NCI-H748 treated with DMSO at 0.1 percent for 48 hours (cell line): ENCODE measurements around the gene RPS27L.

Source experiments
- DNase-seq: peaks from one replicate; lab custom pipeline; 2025; lab: John Stamatoyannopoulos, UW

Gene RPS27L

GRCh38 chr15:63188247-63188925 is 31.1 kb upstream of the RPS27L start:
- DNase-seq, result no peak

- no peak for DNase-seq
Measured at GRCh38 chr15:63187589-63188226, 30.4 kb upstream of the RPS27L start.

GRCh38 chr15:63186065-63186464 is 28.8 kb upstream of the RPS27L start:
- no peak for DNase-seq

- DNase-seq, result no peak
Measured at GRCh38 chr15:63185206-63185605, 27.9 kb upstream of the RPS27L start.

GRCh38 chr15:63181648-63182047 is 24.4 kb upstream of the RPS27L start:
- no peak for DNase-seq

- no peak for DNase-seq
Measured at GRCh38 chr15:63180746-63181145, 23.5 kb upstream of the RPS27L start.

GRCh38 chr15:63178034-63178433 is 20.8 kb upstream of the RPS27L start:
- no peak for DNase-seq

GRCh38 chr15:63176302-63176701 is 19.0 kb upstream of the RPS27L start:
- no peak for DNase-seq

GRCh38 chr15:63172851-63173451 is 15.7 kb upstream of the RPS27L start:
- DNase-seq, result no peak

- no peak for DNase-seq
Measured at GRCh38 chr15:63172376-63172775, 15.1 kb upstream of the RPS27L start.

- no peak for DNase-seq
Measured at GRCh38 chr15:63169788-63170187, 12.5 kb upstream of the RPS27L start.

- no peak for DNase-seq
Measured at GRCh38 chr15:63166219-63166618, 8.9 kb upstream of the RPS27L start.

- DNase-seq, result no peak
Measured at GRCh38 chr15:63165166-63165859, 8.0 kb upstream of the RPS27L start.

- DNase-seq, result no peak
Measured at GRCh38 chr15:63163217-63163616, 5.9 kb upstream of the RPS27L start.

GRCh38 chr15:63160638-63161037 is 3.4 kb upstream of the RPS27L start:
- DNase-seq, result no peak

- no peak for DNase-seq
Measured at GRCh38 chr15:63157891-63158431, 684 bp upstream of the RPS27L start.

GRCh38 chr15:63156755-63157117 is 541 bp downstream of the RPS27L start:
- no peak for DNase-seq

- no peak for DNase-seq
Measured at GRCh38 chr15:63156086-63156710, 1.1 kb downstream of the RPS27L start.

GRCh38 chr15:63155486-63155885 is 1.8 kb downstream of the RPS27L start:
- DNase-seq, result no peak

GRCh38 chr15:63151665-63152064 is 5.6 kb downstream of the RPS27L start:
- DNase-seq, result no peak

- no peak for DNase-seq
Measured at GRCh38 chr15:63146684-63147083, 10.6 kb downstream of the RPS27L start.

GRCh38 chr15:63145426-63145825 is 11.9 kb downstream of the RPS27L start:
- DNase-seq, result no peak
